Stimulated activated CD4-positive, alpha-beta T cell treated with anti-CD3 and anti-CD28 coated beads, TNF-alpha, amount 100 ng/mL, for 24 hours (primary cell): ENCODE results near the gene PRDM16.

Source experiments
- DNase-seq, 3 experiments: peaks; one replicate each; pipeline ENCODE4 v3.0.0-alpha.2; 2020; ENCODE audit warnings: low read depth in 3 of 3

Gene PRDM16

GRCh38 chr1:3053986-3054385, 15.0 kb upstream of the PRDM16 start:
- DNase-seq: no peak

GRCh38 chr1:3054474-3054873, 14.5 kb upstream of the PRDM16 start:
- DNase-seq: no peak

- DNase-seq: no peak
Measured at GRCh38 chr1:3055051-3055450, 14.0 kb upstream of the PRDM16 start.

- no peak for DNase-seq
Measured at GRCh38 chr1:3056641-3057040, 12.4 kb upstream of the PRDM16 start.

GRCh38 chr1:3058263-3059030, 10.6 kb upstream of the PRDM16 start:
- no peak for DNase-seq

GRCh38 chr1:3060127-3060526, 8.9 kb upstream of the PRDM16 start:
- no peak for DNase-seq

GRCh38 chr1:3060601-3061551, 8.1 kb upstream of the PRDM16 start:
- DNase-seq: no peak

GRCh38 chr1:3061566-3061965, 7.4 kb upstream of the PRDM16 start:
- no peak for DNase-seq

GRCh38 chr1:3061981-3062615, 6.9 kb upstream of the PRDM16 start:
- DNase-seq: no peak

- DNase-seq: no peak
Measured at GRCh38 chr1:3062616-3063378, 6.2 kb upstream of the PRDM16 start.

GRCh38 chr1:3063379-3064295, 5.4 kb upstream of the PRDM16 start:
- DNase-seq: no peak

GRCh38 chr1:3064296-3064850, 4.6 kb upstream of the PRDM16 start:
- DNase-seq: no peak

- DNase-seq: no peak
Measured at GRCh38 chr1:3064901-3065300, 4.1 kb upstream of the PRDM16 start.

- no peak for DNase-seq
Measured at GRCh38 chr1:3065396-3065795, 3.6 kb upstream of the PRDM16 start.

- no peak for DNase-seq
Measured at GRCh38 chr1:3065797-3066196, 3.2 kb upstream of the PRDM16 start.

- DNase-seq: no peak
Measured at GRCh38 chr1:3066250-3066711, 2.7 kb upstream of the PRDM16 start.

- DNase-seq: no peak
Measured at GRCh38 chr1:3066826-3067225, 2.2 kb upstream of the PRDM16 start.

GRCh38 chr1:3067301-3067670, 1.7 kb upstream of the PRDM16 start:
- no peak for DNase-seq

GRCh38 chr1:3067671-3068563, 1.1 kb upstream of the PRDM16 start:
- DNase-seq: no peak
